ENCODE data around the gene PANX2.

PANX2 gene

GRCh38 chr22:50173311-50173982, 2.9 kb downstream of the PANX2 start:
- DNase-seq: peak; percentile 71

DNA sequence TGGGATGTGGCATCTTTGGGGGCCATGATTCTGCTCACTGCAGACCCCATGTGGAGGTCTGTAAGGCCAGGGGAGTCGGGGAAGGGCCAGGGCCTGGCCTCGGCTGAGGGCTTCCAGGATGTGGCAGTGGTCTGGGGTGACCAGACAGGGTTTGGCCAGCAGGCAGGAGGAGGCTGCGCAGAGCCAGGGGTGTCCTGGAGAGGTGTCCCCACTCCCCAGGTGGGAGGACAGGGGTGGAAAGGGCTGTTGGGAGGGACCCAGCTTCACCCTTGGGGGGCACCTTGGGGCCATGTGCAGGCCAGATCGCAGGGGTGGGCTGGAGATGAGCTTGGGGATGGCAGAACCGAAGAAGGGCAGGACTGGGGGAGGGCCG, 3.4 kb downstream of the PANX2 start:
- no peak for DNase-seq

GRCh38 chr22:50174382-50175190, 4.1 kb downstream of the PANX2 start:
- DNase-seq: no peak

DNA sequence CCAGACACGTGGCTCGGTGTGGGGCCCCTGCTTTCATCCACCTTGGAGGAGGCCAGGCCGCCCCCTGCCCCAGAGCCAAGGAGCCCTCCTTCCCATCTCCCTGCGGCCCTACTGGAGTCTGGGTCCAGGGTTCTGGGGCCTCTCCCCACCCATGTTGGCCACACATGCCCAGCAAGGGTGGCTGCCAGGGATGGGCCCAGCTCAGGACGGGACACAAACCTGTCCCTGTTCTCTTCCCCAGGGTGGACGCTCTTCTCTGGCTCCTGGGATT, 4.6 kb downstream of the PANX2 start:
- DNase-seq: no peak

DNA sequence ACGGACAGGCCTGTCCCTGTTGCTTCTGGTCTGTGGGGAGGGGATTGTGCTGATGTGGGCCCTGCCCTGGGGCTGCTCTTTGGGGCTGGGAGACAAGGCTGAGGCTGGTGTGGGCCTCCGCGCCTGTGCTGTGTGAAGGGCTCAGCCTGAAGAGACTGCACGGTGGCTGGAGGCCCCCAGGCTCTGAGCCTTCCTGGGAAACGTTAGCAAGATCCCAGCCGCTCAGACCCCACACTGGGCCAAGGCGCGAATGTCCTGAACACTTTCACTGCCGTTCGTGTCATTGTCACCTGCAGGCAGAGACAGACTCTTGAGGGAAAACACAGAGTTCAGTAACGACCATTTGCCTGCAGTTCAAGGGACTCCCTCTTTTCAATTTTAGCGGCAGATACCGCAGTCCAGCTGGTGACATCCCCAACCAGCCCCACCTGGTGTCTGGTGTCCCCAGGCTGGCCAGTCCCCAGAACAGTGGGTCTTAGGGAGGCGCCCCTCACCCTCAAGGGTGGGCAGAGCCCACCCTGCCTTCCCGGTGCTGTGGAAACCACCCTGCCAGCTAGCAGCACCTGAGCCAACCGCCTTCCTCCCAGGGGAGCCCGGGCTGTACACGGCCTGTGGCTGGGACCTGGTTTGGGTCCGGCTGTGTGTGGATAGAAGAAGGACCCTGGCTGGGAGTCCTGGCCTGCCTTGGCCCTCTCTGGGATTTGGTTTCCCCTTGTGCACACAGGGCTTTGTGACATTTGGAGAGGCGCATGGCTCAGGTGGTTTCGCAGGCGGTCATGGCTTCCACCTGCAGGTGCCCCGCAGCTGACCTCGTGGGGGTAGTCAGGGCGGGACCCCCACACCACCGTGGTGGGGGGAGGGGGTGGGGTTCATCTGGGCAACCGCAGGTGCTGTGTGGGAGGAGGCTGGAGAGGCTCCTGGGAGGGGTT, 5.7 kb downstream of the PANX2 start:
- DNase-seq: no peak

- DNase-seq: no peak
Observed at GRCh38 chr22:50176850-50177536, 6.5 kb downstream of the PANX2 start.

GRCh38 chr22:50177537-50178470, 7.3 kb downstream of the PANX2 start:
- DNase-seq: no peak

GRCh38 chr22:50178471-50178864, 7.9 kb downstream of the PANX2 start:
- DNase-seq: no peak

DNA sequence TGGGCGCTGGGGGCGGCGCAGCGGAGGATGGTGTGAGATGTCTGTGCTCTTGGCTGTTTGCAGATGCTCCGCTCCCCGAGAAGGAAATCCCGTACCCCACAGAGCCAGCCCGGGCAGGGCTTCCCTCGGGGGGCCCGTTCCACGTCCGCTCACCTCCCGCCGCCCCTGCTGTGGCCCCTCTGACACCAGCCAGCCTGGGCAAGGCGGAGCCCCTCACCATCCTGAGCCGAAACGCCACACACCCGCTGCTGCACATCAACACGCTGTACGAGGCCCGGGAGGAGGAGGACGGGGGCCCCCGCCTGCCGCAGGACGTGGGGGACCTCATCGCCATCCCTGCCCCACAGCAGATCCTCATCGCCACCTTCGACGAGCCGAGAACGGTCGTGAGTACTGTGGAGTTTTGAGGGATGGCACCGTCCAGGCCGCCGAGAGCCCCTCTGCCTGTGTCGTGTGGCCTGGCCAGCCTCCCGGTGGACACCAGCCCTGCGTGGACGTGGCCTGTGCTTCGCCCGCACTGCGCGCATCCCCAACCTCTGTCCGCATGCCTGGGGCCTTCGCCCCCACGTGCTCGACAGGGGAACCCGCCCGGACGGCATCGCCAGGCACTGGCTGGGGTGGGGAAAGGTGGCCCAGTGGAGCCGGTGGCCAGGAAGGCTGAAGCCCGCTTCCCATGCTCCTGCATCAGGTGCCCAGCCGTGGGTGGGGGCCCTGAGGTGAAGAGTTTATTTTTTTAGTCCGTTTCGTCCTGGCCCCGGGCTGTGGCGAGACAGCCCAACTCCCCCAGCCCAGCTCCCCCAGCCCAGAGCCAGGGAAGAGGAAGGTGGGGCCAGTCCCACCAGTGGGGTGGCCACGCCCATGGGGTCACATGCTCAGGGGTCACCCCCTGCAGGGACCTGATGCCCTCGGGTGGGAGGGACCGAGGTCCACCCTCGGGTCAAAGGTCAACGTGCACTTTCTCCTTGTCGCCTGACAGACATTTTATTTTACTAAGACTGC, 8.6 kb downstream of the PANX2 start:
- DNase-seq: no peak

GRCh38 chr22:50179937-50180726, 9.6 kb downstream of the PANX2 start:
- no peak for DNase-seq

DNA sequence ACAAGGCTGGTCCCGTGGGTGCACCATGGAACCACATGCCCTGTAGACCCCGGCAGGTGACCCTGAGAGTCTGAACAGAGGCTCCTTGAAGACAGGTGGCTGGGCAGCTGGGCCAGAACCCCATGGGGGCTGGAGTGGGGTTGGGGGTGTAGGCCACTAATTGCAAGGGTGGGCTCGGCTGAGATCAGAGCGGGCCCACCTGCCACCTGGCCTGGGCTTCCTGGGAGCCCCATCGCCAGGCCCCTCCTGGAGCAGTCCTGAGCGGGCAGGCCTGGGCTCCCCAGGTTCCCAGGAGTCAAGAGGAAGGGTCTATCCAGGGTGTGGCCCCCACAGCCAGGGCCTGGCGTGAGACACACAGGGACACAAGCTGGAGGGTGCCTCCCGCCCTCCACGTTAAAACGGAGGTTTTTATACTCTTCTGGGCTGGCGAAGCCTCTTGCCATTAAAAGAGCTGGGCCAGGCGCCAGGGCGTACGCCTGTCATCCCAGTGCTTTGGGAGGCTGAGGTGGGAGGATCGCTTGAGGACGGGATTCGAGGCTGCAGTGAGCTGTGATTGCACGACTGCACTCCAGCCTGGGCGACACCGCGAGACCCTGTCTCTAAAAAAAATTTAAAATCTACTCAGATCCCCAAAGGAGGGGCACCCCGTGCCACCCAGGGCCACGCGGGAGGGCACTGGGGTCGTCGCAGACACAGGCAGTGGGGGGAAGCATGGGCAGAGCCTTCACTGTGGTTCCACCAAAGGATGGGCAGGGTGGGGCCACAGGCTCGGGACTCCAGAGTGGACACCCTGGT, 10.4 kb downstream of the PANX2 start:
- DNase-seq: no peak

GRCh38 chr22:50182176-50183081, 11.9 kb downstream of the PANX2 start:
- DNase-seq: no peak

- no peak for DNase-seq
Observed at GRCh38 chr22:50183141-50183971, 12.8 kb downstream of the PANX2 start.

DNA sequence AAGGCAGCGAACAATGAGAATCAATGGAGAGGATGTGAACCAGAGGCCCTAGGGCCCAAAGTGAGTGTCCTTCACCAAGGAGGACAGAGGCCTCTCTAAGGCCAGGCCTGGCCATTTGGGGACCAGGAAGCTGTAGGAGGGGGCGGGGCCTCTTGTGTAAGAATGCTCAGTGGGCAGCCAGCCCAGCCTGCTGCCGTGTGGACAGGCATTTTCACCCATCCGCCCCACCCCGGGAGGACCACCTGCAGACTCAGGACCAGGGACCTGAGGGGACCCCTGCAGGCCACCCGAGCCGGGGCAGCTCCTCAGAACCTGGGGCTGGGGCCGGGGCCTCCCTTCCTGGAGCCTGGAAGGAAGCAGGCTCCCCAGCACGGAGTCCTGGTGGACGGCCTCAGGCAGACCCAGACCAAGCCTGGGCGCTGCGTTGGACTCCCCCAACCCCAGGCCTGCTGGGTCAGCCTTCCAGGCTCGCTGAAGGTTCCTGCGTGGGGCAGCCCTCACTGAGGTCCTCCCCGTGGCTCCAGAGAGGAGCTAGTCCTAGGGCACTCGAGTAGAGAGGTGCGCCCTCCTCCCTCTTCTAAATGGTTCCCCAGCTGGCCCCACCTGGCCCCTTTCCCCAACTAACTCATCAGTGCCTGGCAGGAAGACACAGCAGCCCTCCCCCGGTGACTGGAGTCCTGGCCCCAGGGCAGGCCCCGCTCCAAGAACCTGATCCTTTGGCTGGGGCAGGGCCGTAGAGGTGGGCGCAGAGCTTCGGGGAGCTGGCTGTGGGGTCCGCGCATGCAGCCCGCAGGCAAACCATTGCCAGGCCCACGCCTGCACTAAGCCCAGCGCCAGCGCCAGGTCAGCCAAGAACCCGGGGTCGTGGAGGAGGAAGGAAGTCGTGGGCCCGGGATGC, 13.7 kb downstream of the PANX2 start:
- peak; percentile 58 for DNase-seq

GRCh38 chr22:50184902-50185374, 14.4 kb downstream of the PANX2 start:
- no peak for DNase-seq
